Measurements from ENCODE around the gene VSTM4.

Gene VSTM4

DNA sequence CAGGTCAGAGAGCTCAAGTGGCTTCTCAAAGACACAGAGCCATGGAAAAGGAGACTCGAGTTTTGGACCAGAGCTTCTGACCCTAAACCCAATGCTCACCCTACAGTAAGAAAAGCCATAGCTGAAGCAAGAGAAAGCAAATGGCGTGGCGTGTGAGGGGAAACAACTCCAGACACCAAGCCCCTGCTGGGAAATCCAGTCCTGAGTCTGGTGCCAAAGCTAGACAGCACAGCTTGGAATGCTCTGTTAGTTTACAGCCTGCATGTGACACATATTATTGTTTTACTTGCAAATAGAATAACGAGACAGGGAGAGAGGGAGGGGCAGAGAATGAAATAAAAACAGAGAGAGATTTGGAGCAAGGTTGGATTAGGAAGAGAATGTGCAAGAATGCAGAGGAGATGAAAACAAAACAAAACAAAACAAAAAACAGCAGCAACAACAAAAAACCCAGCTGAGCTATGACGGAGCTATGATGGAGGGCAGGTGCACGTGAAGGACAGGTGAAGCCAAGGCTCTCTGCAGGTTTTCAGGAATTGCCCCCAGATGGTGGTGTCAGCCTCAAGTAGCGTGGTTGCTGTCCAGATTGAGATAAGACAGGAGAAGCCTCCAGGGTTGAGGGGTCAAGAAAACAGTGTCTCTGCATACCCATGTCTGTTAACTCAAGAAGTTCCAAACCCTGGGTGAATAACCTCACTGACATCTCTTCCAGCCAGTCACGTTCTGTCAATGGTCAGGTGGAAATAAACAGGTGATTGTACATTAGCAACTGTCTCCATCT is 105.9 kb downstream of the VSTM4 start:
- DNase-seq (ENCODE audit: extremely low spot score): no peak
- CTCF ChIA-PET: interaction anchor here (1.0 to 2.3 kb wide), 4 partner anchors 28 to 353 kb away, joined by 3 to 9 read pairs (median 5); no protein-coding TSS in a partner anchor
- TF ChIP-seq, protein P1, sequence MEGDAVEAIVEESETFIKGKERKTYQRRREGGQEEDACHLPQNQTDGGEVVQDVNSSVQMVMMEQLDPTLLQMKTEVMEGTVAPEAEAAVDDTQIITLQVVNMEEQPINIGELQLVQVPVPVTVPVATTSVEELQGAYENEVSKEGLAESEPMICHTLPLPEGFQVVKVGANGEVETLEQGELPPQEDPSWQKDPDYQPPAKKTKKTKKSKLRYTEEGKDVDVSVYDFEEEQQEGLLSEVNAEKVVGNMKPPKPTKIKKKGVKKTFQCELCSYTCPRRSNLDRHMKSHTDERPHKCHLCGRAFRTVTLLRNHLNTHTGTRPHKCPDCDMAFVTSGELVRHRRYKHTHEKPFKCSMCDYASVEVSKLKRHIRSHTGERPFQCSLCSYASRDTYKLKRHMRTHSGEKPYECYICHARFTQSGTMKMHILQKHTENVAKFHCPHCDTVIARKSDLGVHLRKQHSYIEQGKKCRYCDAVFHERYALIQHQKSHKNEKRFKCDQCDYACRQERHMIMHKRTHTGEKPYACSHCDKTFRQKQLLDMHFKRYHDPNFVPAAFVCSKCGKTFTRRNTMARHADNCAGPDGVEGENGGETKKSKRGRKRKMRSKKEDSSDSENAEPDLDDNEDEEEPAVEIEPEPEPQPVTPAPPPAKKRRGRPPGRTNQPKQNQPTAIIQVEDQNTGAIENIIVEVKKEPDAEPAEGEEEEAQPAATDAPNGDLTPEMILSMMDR (IDR thresholded peaks at IDR 0.05; ENCODE audit: control extremely low read depth, extremely low read depth, low read depth, missing control alignments): no peak
- POLR2A ChIA-PET: no interaction called here

DNA sequence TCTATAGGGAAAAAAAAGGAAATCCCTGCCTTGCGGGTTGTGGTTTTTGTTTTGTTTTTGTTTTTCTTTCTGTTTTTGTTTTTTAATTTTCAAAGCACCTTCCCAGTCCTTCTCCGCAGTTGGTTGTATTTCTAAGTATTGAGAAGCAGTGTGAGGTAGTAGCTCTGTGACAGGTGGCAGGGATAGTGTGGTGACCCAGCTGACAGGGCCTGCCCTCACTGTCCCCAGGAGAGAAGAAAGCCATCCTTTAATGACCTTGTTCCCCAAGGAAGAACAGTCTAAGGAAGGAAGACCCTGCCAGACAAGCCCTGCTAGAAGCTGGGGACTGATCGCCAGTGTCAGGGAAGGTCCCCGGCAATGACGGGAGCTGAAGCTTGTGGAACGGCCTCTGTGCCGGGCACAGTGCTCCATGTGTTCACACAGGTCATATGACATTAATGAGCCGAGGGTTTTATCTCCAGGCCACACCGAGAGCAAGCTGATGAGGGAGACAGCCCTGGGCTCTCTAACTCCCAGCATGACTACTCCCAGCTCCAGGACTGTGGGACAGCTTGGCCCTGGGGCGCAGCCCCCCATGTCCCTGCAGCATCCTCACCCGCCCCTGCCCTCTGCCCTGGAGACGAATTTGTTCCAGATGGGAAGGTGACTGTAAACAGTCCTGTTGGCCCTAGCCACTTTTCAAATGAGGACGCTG is 106.7 kb downstream of the VSTM4 start:
- TF ChIP-seq, protein P1 (IDR thresholded peaks at IDR 0.05; ENCODE audit: control extremely low read depth, extremely low read depth, low read depth, missing control alignments): no peak
- ChIA-PET CTCF (interaction anchor here (1.0 to 2.3 kb wide), 3 partner anchors 27 to 352 kb away, joined by 3 to 9 read pairs (median 5); no protein-coding TSS in a partner anchor), POLR2A (no interaction called here)
- no peak for DNase-seq (ENCODE audit: extremely low spot score)

DNA sequence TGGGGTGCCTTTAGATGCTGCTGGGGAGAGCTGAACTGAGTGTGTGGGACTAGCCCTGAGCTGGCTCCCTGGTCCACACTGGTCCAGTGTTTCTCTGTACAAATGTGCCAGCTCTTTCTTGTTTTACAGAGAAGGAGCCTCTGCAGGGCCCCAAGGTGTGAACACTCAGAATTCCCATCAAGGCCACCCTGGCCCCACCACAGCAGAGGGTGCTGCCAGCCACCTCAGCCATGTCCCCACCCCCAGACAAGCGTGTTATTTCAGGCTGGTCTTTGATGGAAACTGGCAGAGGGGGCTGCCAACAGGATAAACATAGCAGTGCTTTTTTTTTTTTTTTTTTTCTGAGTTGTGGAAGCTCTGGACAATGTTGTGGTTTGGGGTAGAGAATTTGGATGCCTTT is 107.2 kb downstream of the VSTM4 start:
- TF ChIP-seq, protein P1 (IDR thresholded peaks at IDR 0.05; ENCODE audit: control extremely low read depth, extremely low read depth, low read depth, missing control alignments): no peak
- POLR2A ChIA-PET: no interaction called here
- no peak for DNase-seq (ENCODE audit: extremely low spot score)
- CTCF ChIA-PET: interaction anchor here (1.0 to 2.3 kb wide), 3 partner anchors 26 to 351 kb away, joined by 3 to 9 read pairs (median 5); no protein-coding TSS in a partner anchor

DNA sequence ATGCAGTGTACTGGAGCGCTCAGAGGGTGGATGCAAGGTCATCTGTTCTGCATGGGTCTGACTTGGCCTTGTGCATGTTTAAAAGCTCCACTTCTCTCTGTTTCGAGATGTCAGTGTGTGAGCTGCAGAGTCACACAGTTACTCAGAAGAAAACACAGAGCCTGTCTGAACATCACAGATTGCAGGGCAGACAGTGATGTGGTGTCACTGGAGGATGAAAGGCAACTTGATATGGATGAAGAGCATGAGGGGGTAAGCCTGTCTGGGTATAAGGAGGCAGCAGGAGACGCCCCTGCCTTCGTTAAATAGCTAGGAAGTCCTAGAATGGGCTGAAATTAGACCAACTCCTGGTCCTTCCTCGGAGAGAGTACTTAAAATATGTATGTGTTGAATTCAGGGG is 108.2 kb downstream of the VSTM4 start:
- ChIA-PET CTCF (interaction anchor here (0.7 to 2.3 kb wide), 2 partner anchors 27 to 157 kb away, joined by 3 to 9 read pairs; no protein-coding TSS in a partner anchor), POLR2A (no interaction called here)
- TF ChIP-seq, protein P1 (IDR thresholded peaks at IDR 0.05; ENCODE audit: control extremely low read depth, extremely low read depth, low read depth, missing control alignments): no peak
- no peak for DNase-seq (ENCODE audit: extremely low spot score)

DNA sequence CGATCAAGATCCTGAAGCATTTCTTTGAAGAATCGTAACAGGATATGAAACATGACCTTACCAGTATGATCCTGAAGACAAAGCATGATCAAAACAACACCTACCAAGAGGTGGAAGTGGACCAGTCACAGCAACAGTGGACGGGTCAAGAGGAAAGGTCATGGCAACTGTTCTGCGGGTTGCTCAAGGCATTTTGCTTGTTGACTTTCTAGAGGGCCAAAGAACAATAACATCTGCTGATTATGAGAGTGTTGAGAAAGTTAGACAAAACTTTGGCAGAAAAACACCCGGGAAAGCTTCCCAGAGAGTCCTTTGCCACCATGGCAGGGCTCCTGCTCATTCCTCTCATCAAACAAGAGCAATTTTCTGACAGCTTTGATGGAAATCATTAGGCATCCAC is 110.1 kb downstream of the VSTM4 start:
- TF ChIP-seq, protein P1 (IDR thresholded peaks at IDR 0.05; ENCODE audit: control extremely low read depth, extremely low read depth, low read depth, missing control alignments): no peak
- CTCF ChIA-PET: no interaction called here
- POLR2A ChIA-PET: no interaction called here
- DNase-seq (ENCODE audit: extremely low spot score): no peak

DNA sequence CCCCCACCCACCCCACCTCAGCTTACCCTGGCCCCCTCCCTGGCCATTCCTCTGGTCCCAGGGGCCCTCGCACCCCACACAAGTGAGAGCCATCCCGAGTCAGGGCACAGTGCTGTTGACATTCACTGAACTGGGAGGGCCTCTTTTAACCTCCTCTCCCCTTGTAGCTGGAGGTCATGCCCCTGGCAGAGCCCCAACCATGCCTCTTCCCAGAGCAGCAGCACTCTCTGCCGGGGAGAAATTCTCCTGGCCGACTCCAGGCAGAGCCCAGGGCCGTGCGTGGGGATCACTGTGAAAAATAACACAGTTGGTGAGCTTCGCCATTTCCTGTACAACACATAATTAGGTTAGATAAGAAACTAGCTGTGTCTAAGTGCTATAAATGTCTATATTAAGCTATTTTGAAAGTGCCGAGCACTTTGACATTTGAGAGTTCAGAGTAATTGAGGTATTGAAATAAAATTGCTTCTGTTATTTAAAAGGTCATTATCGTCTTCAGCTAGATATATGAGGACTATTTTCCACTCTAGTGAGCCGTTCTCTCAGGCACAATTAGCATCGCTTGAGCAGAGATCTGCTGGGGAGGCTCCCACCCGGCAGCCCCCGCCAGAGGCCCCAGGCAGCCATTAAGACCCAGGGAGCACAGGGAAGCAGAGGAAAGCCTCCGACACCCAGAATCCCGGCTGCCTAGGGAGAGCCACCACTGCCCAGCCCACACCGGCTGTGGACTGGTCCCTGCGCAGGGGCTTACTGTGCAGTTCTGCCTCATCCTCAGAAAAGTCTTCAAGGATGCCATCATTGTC is 113.3 kb downstream of the VSTM4 start:
- ChIA-PET CTCF (no interaction called here), POLR2A (no interaction called here)
- TF ChIP-seq, protein P1 (IDR thresholded peaks at IDR 0.05; ENCODE audit: control extremely low read depth, extremely low read depth, low read depth, missing control alignments): no peak
- no peak for DNase-seq (ENCODE audit: extremely low spot score)

All from GM10248 (cell line).